Thymus (tissue), 14 donors: ENCODE measurements around the gene ATXN1. TPM values are rescaled to one million over a fixed set of nuclear protein-coding genes. Genes with fewer than 3 reads are reported as not detected.

Experiments
- DNase-seq, 9 donors: peaks; one replicate each; pipeline ENCODE4 v3.0.0-alpha.2; 2013; ENCODE audit warnings: low spot score in 9 of 9, low read depth in 6 of 9, missing footprints in 1 of 9
- H3K27ac ChIP-seq, 2 donors: one replicate each; pipeline ENCODE4 v1.5.1; 2013; ENCODE audit warnings: control low read depth in 1 of 2, low read depth in 1 of 2, low read length in 1 of 2, mild to moderate bottlenecking in 1 of 2, moderate library complexity in 1 of 2
- H3K27me3 ChIP-seq, 2 donors: one replicate each; pipeline ENCODE4 v1.5.1; 2013; ENCODE audit warnings: low read length in 1 of 2; ENCODE audit not compliant: control insufficient read depth in 2 of 2, insufficient read depth in 1 of 2
- H3K36me3 ChIP-seq, 2 donors: one replicate each; pipeline ENCODE4 v1.5.1; 2013; ENCODE audit warnings: low read length in 1 of 2, mild to moderate bottlenecking in 1 of 2, moderate library complexity in 1 of 2; ENCODE audit not compliant: control insufficient read depth in 2 of 2, insufficient read depth in 2 of 2
- H3K4me1 ChIP-seq, 2 donors: one replicate each; pipeline ENCODE4 v1.5.1; 2013; ENCODE audit warnings: low read length in 2 of 2; ENCODE audit not compliant: control insufficient read depth in 2 of 2, insufficient read depth in 2 of 2
- H3K4me3 ChIP-seq, 2 donors: one replicate each; pipeline ENCODE4 v1.5.1; 2013; ENCODE audit warnings: low read length in 2 of 2, control low read depth in 1 of 2, mild to moderate bottlenecking in 1 of 2
- H3K9me3 ChIP-seq, 2 donors: one replicate each; pipeline ENCODE4 v1.5.1; 2013; ENCODE audit warnings: low read length in 1 of 2, mild to moderate bottlenecking in 1 of 2; ENCODE audit not compliant: control insufficient read depth in 2 of 2, insufficient read depth in 1 of 2
- WGBS: extraction: QIAGEN DNeasy Blood & Tissue Kit; methylation state at CpG from one replicate; pipeline ENCODE4 v1.1.7; 2013; 5-methylcytosine and 5-hydroxymethylcytosine counted together
- long read RNA-seq, 10 donors: transcript quantifications; one replicate each; lab custom pipeline, GENCODE V29; 2026
- polyA plus RNA-seq: library from polyadenylated mRNA; stranded (reverse); fragments of 200-250 nt; gene quantifications from one replicate; pipeline ENCODE4 v1.2.3, GENCODE V29; 2013
- total RNA-seq: library from RNA; stranded (reverse); fragments of 120-200 nt; gene quantifications from one replicate; pipeline ENCODE4 v1.2.4, GENCODE V29; 2013
- donor health status: healthy.

ATXN1 gene
- total RNA-seq: 7.1 TPM
- polyA plus RNA-seq: 6.8 TPM
- long read RNA-seq, donor 1, partial matches to known transcripts: 0 of 1 reads
- long read RNA-seq, donor 1, other reads (novel, unspliced or antisense): 0 of 1 reads
- long read RNA-seq, donor 2: 0 reads
- long read RNA-seq, donor 3, partial matches to known transcripts: 0 of 1 reads
- long read RNA-seq, donor 3, other reads (novel, unspliced or antisense): 0 of 1 reads
- long read RNA-seq, donor 4, partial matches to known transcripts: 0 of 3 reads
- long read RNA-seq, donor 4, other reads (novel, unspliced or antisense): 0 of 3 reads
- long read RNA-seq, donor 5, partial matches to known transcripts: 15 of 20 reads
- long read RNA-seq, donor 5, other reads (novel, unspliced or antisense): 0 of 20 reads
- long read RNA-seq, donor 6, partial matches to known transcripts: 0 of 1 reads
- long read RNA-seq, donor 6, other reads (novel, unspliced or antisense): 0 of 1 reads
- long read RNA-seq, donor 7, partial matches to known transcripts: 0 of 1 reads
- long read RNA-seq, donor 7, other reads (novel, unspliced or antisense): 0 of 1 reads
- long read RNA-seq, donor 8, partial matches to known transcripts: 0 of 1 reads
- long read RNA-seq, donor 8, other reads (novel, unspliced or antisense): 0 of 1 reads
- long read RNA-seq, donor 9, partial matches to known transcripts: 0 of 1 reads
- long read RNA-seq, donor 9, other reads (novel, unspliced or antisense): 0 of 1 reads
- long read RNA-seq, donor 10, partial matches to known transcripts: 0 of 1 reads
- long read RNA-seq, donor 10, other reads (novel, unspliced or antisense): 0 of 1 reads

GRCh38 chr6:16760516-16761470 lies at the start of gene ATXN1:
Gene ATXN1, minus strand, starts transcription at chr6:16761460.
- no peaks in the 10 kb centered on the region for H3K9me3 ChIP-seq
- H3K36me3 ChIP-seq: no peaks in the 10 kb centered on the region
- DNase-seq: peak in 4 of 9 donors; percentile 16 to 62 (median 28)
- H3K4me3 ChIP-seq: peak within 1 kb of the TSS; percentile 70 to 91
- peak within 1 kb of the TSS; percentile 86 to 90 for H3K27ac ChIP-seq
- WGBS: under 1% methylated on average over 80 of the region's 82 CpGs
- peaks cover 3 to 22% of the 10 kb centered on the region in 2 donors for H3K4me1 ChIP-seq
- H3K27me3 ChIP-seq: peaks cover 2 to 16% of the 10 kb centered on the region in 2 donors

GRCh38 chr6:16810411-16810810 lies 49.2 kb upstream of the ATXN1 start:
- Histone ChIP-seq H3K4me1 (no peaks in the 10 kb centered on the region), H3K27ac (no peak overlapping the region), H3K4me3 (no peak overlapping the region), H3K27me3 (no peaks in the 10 kb centered on the region), H3K9me3 (no peaks in the 10 kb centered on the region), H3K36me3 (no peaks in the 10 kb centered on the region)
- no peak for DNase-seq
- 89% methylated on average over 1 of the region's 1 CpG for WGBS

- Histone ChIP-seq H3K4me3 (no peak overlapping the region), H3K4me1 (no peaks in the 10 kb centered on the region), H3K36me3 (no peaks in the 10 kb centered on the region), H3K27ac (no peak overlapping the region), H3K27me3 (no peaks in the 10 kb centered on the region), H3K9me3 (no peaks in the 10 kb centered on the region)
- WGBS: 95% methylated on average over 2 of the region's 2 CpGs
- DNase-seq: no peak
These were observed 48.6 kb upstream of the ATXN1 start for GRCh38 chr6:16809753-16810358.

DNA sequence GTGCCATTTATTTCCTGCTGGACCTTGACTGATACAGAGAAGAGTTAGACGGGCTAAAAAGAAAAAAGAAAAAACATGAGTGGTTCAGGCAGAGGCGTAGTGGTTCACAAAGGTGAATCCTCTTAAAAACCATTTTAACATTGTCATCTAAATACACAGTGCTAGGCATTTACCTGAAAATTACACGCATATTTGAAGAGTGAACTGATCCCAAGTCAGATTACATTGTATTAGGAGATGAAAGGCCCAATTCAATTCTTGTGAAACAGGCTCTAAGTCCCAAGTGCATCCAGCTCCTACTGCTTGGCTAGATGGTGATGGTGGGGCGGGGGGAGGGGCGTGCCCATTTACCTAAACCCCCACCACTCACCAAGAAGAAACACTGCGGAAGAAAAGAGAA lies 46.7 kb upstream of the ATXN1 start:
- no peak overlapping the region for H3K27ac ChIP-seq
- no peaks in the 10 kb centered on the region for H3K9me3 ChIP-seq
- H3K4me1 ChIP-seq: no peaks in the 10 kb centered on the region
- 94% methylated on average over 6 of the region's 6 CpGs for WGBS
- no peaks in the 10 kb centered on the region for H3K36me3 ChIP-seq
- H3K27me3 ChIP-seq: no peaks in the 10 kb centered on the region
- DNase-seq: no peak
- H3K4me3 ChIP-seq: no peak overlapping the region

GRCh38 chr6:16806363-16806762 lies 45.1 kb upstream of the ATXN1 start:
- DNase-seq: no peak
- Histone ChIP-seq H3K4me1 (no peaks in the 10 kb centered on the region), H3K4me3 (no peak overlapping the region), H3K36me3 (no peaks in the 10 kb centered on the region), H3K27me3 (no peaks in the 10 kb centered on the region), H3K27ac (no peak overlapping the region), H3K9me3 (no peaks in the 10 kb centered on the region)
- WGBS: 94% methylated on average over 2 of the region's 2 CpGs

- DNase-seq: no peak
- H3K4me3 ChIP-seq: no peak overlapping the region
- H3K27ac ChIP-seq: no peak overlapping the region
- no peaks in the 10 kb centered on the region for H3K27me3 ChIP-seq
- no peaks in the 10 kb centered on the region for H3K9me3 ChIP-seq
- no peaks in the 10 kb centered on the region for H3K36me3 ChIP-seq
- WGBS: 86% methylated on average over 5 of the region's 5 CpGs
- no peaks in the 10 kb centered on the region for H3K4me1 ChIP-seq
These were observed 44.1 kb upstream of the ATXN1 start for GRCh38 chr6:16805243-16805950.

DNA sequence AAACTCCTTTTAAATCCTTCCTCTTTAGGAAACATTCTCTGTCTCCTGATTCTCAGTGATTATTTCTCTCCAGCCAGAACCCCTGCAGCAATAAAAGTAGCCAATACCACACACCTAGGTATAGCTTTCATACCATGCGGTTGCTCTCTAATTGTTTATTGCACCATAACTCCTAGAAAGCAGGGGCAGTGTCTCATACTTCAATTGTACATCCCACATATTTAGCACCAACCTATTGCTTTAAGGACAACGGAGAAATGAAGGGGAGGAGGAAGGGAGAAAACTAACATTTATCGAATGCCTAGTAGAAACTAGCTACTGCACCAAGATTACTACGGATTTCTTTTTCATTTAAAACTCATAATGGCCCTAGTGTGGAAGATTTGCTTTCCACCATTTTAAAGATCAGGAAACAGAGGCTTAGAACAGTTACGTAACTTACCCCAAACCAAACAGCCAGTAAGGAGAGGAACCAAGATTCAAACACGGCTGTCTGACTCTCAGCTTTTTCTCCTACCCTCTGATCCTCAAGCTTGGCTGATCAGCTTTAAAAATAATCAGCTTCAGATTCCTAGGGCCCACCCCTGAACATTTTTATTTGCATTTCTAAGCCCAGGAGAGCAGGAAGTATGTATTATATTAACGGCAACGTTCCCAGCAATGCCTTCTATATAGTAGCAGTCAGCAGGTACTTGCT lies 43.4 kb upstream of the ATXN1 start:
- no peaks in the 10 kb centered on the region for H3K4me1 ChIP-seq
- no peak overlapping the region for H3K4me3 ChIP-seq
- no peaks in the 10 kb centered on the region for H3K9me3 ChIP-seq
- H3K27me3 ChIP-seq: no peaks in the 10 kb centered on the region
- 86% methylated on average over 8 of the region's 8 CpGs for WGBS
- DNase-seq: no peak
- H3K36me3 ChIP-seq: no peaks in the 10 kb centered on the region
- H3K27ac ChIP-seq: no peak overlapping the region
